Measurements from ENCODE around the gene NR1D2.

DNA sequence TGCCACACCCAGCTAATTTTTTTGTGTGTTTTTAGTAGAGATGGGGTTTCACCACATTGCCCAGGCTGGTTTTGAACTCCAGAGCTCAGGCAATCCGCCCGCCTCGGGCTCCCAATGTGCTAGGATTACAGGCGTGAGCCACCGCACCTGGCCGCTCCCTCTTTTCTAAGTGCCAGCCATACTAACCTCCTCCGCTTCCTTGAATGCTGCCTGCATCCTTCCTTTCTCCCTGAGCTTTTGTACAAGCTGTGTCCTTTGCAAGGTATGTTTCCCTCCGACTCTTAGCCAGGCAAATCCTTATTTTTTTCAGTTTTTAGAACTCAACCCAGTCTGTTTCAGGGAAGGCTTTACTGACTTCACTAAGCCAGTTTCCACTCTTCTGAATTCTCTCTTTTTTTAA, 60.6 kb downstream of the NR1D2 start:
- TF ChIP-seq CTCF (IDR thresholded peaks at IDR 0.05) (no peak), POLR2AphosphoS5 (IDR thresholded peaks at IDR 0.05; ENCODE audit: insufficient read depth in 1 of 2, low read depth in 1 of 2) (no peak)

All from vagina (tissue), 2 donors.